Forelimb muscle (tissue), 1 donor: Measurements from ENCODE around the gene IGF2. TPM values are rescaled to one million over a fixed set of nuclear protein-coding genes. Genes with fewer than 3 reads are reported as not detected.

Experiments
- DNase-seq: peaks from one replicate; pipeline ENCODE4 v3.0.0-alpha.2; 2013; ENCODE audit warnings: low read depth
- polyA plus RNA-seq: library from polyadenylated mRNA; unstranded; fragments of 120-200 nt; gene quantifications from one replicate; pipeline ENCODE4 v1.2.1, GENCODE V29; 2013; ENCODE audit not compliant: insufficient read length

Gene IGF2
- polyA plus RNA-seq, 1 donor = 3,671 TPM

GRCh38 chr11:2154195-2154585 is 15.0 kb upstream of the IGF2 start:
- no peak for DNase-seq

DNA sequence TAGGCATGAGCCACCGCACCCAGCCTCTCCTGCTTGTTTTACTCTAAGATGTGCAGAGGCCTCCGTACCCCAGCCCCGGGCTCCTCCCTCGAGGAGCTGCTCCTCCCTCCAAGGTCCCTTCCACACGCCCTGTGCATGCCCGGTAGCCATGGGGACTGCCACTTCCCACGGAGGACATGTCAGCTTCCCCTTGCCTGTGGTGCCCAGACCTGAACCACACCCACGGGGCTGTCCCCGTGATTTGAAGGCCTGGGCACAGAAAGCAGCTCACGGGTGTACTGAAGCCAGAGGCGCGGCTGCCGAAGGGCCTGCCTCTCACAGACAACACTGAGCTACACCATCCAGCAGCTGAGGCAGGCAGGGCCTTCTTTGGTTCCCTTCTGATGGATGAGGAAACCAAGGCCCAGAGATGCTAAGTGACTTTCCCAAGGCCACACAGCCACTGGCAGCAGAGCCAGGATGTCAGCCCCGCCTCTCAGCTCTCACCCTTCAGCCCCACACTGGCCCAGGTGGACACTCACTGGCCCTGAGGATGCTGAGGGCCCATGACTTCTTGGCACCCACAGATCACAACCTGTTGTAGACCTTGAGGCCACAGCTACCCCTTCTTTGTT is 14.5 kb upstream of the IGF2 start:
- no peak for DNase-seq

DNA sequence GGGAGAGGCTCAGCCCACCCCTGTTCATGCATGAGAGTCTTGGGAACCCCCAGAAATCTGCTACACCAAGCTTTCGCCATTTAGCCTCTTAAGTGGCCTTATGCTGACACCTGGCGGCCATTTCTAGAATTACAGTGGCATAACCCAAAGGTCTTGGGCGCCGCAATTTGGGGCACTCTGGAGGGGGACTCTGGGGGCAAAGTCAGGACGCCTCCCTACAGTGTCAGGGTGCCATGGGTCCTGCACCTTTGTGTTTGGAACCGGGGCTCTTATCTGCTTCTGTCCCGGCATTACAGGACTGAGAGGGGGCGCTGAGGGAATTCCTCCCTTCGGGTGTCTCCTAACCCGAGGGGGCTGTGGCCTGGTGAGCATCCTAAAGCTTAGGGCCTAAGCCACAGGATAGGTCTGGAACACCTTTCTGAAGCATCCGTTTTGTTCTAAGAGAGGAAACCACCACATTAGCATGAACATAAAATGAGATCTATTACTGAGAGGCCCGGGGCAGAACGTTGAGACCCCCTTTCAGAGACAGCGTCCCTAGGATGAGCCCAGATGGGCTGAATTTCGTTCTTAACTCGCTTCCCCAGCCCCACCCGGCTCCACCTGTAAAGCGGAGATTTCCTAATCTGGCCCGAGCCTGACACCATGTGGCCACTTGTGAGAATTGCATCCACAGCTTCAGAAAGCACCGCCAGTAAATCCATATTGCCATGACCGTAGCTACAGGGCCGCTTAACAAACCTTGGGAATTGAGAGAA is 12.5 kb upstream of the IGF2 start:
- no peak for DNase-seq

- no peak for DNase-seq
Measured at GRCh38 chr11:2149864-2150847, 11.0 kb upstream of the IGF2 start.

DNA sequence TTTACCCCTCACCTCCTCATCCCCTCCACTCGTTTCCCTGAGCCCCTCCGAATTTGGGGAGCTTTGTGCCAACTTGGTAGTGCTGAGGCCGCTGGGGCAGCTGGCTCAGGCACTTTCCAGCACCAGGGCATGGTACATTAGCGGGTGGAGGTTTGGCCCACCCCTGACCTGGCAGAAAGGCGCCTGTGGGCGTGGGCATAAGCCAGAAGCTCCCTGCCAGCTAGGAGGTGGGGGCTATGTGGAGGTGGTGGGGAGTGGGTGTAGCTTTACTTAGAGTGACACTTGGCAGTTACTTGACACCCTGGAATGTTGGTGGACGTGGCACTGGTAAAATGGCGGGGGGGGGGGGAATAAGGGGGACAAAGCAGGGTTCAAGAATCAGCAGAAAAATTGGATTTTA is 10.3 kb upstream of the IGF2 start:
- DNase-seq = no peak

DNA sequence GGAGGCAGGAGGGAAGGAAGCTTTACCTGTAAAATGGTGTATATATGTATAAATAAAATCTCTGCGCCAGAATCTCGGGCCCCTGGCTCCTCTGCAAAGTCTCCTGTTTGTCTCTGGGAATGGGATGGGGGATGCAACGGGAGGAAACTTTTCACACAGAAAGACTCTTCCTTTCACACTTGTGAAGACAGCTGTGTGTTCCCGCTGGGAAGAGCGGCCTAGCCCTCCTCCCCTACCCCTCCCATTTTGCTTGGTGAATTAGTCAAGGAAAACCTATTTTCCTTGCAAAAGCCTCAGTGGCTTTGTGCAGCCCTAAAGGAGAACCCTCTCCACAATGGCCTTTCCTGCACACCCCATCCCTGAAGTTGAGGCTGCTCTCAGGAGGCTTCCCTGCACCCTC is 9.4 kb upstream of the IGF2 start:
- DNase-seq = no peak

GRCh38 chr11:2147391-2147790 is 8.2 kb upstream of the IGF2 start:
- no peak for DNase-seq

- DNase-seq = no peak
Measured at GRCh38 chr11:2146051-2146450, 6.9 kb upstream of the IGF2 start.

GRCh38 chr11:2144544-2145248 is 5.5 kb upstream of the IGF2 start:
- DNase-seq = no peak

- no peak for DNase-seq
Measured at GRCh38 chr11:2143799-2144543, 4.8 kb upstream of the IGF2 start.

DNA sequence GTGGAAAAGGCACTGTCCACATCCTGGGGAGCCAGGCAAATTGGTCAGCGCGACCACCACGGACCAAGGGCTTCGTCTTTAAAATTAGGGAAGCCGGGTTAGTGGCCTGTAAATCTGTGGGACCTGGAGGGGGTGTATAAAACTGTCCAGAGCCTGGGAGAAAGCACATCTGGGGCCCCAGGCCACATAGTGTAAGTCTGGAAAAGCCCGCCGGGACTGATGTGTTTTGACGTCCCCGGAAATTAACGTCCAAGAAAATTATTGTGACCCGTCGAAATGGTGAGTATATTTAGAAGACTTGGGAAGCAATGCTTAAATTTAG is 4.2 kb upstream of the IGF2 start:
- DNase-seq = no peak

- no peak for DNase-seq
Measured at GRCh38 chr11:2142762-2143202, 3.6 kb upstream of the IGF2 start.

DNA sequence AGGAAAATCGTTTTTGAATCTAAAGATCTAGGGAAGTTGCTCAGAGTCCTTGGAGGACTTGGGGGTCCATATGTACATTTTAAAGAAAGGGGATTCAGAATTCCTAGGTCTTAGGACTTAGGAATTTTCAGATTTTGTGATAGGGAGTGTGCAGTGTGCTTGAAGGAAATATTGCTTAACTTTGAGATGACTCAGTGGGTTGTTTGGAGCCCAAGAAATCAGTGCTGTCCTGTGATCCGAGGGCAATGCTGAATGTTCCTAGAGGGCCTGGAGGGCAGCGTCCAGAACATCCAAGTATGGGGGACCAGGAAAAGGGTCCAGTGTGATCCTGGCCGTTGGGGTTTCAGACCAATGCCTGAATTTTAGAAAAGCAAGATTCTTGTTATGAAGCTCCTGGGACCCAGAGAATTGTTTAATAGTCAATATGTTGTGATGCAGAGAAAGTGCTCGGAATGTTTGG is 3.1 kb upstream of the IGF2 start:
- no peak for DNase-seq

- no peak for DNase-seq
Measured at GRCh38 chr11:2140411-2141400, 1.5 kb upstream of the IGF2 start.

- DNase-seq = no peak
Measured at GRCh38 chr11:2139621-2140337, 590 bp upstream of the IGF2 start.

GRCh38 chr11:2138431-2139122 is 612 bp downstream of the IGF2 start:
- DNase-seq = no peak

- no peak for DNase-seq
Measured at GRCh38 chr11:2138068-2138430, 1.1 kb downstream of the IGF2 start.

DNA sequence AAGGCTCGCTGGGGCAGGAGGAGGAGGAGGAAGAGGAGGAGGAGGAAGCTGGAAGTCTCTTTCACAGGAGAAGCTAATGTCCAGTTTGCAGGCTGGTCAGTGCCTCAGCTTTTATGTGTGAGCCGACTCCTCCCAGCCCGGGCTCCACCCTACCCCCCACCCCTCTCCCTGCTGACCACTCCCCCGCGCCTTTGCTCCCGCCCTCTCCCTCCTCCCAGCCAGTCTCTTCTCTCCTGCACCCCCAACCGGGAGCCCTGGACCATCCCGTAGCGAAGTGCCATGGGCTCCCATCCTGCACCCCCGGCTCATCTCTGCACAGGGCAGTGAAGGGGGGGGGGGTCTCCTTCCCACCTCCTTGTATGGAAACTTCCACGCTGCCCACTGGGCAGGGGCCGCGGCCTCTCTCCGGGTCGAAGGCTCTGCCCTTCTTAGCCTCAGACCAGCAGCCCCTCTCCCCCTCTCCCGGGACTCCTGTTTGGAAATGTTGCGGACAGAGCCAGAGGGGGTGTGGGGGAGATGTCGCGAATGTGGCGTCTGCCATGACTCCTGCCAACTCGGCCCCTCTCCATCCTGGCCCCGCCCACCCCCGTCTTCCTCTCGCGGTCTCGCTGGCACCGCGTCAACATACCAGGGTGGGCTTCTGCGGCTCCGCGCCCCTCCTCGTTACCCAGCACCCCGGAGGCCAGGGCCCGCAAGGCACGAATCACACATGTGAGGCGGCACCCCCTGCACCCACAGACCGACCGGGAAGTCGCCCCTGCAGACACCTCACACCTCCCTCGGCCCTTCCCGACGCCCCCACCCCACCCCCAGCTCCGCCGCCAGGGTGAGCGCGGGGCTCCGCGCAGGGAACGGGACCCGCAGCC is 1.8 kb downstream of the IGF2 start:
- DNase-seq = no peak
